Smooth muscle cell (in vitro differentiated cells): ENCODE results near the gene CPLANE2. TPM values are rescaled to one million over a fixed set of nuclear protein-coding genes. Genes with fewer than 3 reads are reported as not detected.

Source experiments
- DNase-seq: peaks from one replicate; lab custom pipeline; 2025; ENCODE audit not compliant: unreplicated experiment; lab: John Stamatoyannopoulos, UW
- H2AFZ ChIP-seq: fragments of 200-600 bp; sonication (generic); 2 replicates; pipeline ENCODE4 v1.6.0; 2016; ENCODE audit warnings: antibody characterized with exemption, low read depth, mild to moderate bottlenecking
- H3F3A ChIP-seq: fragments of 200-600 bp; sonication (generic); 2 replicates; pipeline ENCODE4 v1.6.0; 2017; ENCODE audit warnings: antibody characterized with exemption, low read depth
- H3K27ac ChIP-seq: fragments of 200-600 bp; sonication (generic); 2 replicates; pipeline ENCODE4 v1.5.1; 2016; ENCODE audit warnings: low read depth, mild to moderate bottlenecking
- H3K27me3 ChIP-seq: fragments of 200-600 bp; sonication (generic); 2 replicates; pipeline ENCODE4 v1.6.1; 2016; ENCODE audit warnings: low read depth, mild to moderate bottlenecking
- H3K36me3 ChIP-seq: fragments of 200-600 bp; sonication (generic); 2 replicates; pipeline ENCODE4 v1.5.1; 2016; ENCODE audit warnings: low read depth
- H3K4me1 ChIP-seq: fragments of 200-600 bp; sonication (generic); 2 replicates; pipeline ENCODE4 v1.5.1; 2016; ENCODE audit warnings: low read depth
- H3K4me2 ChIP-seq: fragments of 200-600 bp; sonication (generic); 2 replicates; pipeline ENCODE4 v1.6.0; 2016; ENCODE audit warnings: mild to moderate bottlenecking
- H3K4me3 ChIP-seq: fragments of 200-600 bp; sonication (generic); 2 replicates; pipeline ENCODE4 v1.5.1; 2016; ENCODE audit warnings: mild to moderate bottlenecking
- H3K79me2 ChIP-seq: fragments of 200-600 bp; sonication (generic); 2 replicates; pipeline ENCODE4 v1.6.0; 2016; ENCODE audit warnings: low read depth, mild to moderate bottlenecking
- H3K9ac ChIP-seq: fragments of 200-600 bp; sonication (generic); 2 replicates; pipeline ENCODE4 v1.6.0; 2016; ENCODE audit warnings: low read depth
- H3K9me3 ChIP-seq: fragments of 200-600 bp; sonication (generic); replicated peaks from 2 replicates; pipeline ENCODE4 v1.5.1; 2016; ENCODE audit warnings: low read depth
- H4K20me1 ChIP-seq: fragments of 200-600 bp; sonication (generic); 2 replicates; pipeline ENCODE4 v1.6.0; 2016; ENCODE audit warnings: low read depth
- WGBS: methylation state at CpG from one replicate; pipeline ENCODE4 v1.1.7; 2016; ENCODE audit warnings: low lambda C conversion rate; 5-methylcytosine and 5-hydroxymethylcytosine counted together
- polyA plus RNA-seq: library from polyadenylated mRNA; unstranded; fragments of >200 nt; fragmentation: Nextera tagmentation; extraction: Ambion mirVana; gene quantifications from 2 replicates; pipeline ENCODE4 v1.2.1, GENCODE V29; 2016
- total RNA-seq: library from RNA; depleted of rRNA; stranded (reverse); fragments of >200 nt; gene quantifications from 2 replicates; pipeline ENCODE4 v1.2.3, GENCODE V29; 2014
- TF ChIP-seq, protein P1 (sequence below): fragments of 200-600 bp; sonication (generic); IDR thresholded peaks from 2 replicates; pipeline ENCODE4 v1.5.1; 2017; ENCODE audit warnings: borderline replicate concordance, mild to moderate bottlenecking, antibody characterized with exemption; ENCODE audit not compliant: insufficient read depth, poor library complexity, severe bottlenecking

The CPLANE2 gene
- total and polyA plus RNA-seq, 2 experiments from 2014 or later, result 2.2 to 2.5 TPM

DNA sequence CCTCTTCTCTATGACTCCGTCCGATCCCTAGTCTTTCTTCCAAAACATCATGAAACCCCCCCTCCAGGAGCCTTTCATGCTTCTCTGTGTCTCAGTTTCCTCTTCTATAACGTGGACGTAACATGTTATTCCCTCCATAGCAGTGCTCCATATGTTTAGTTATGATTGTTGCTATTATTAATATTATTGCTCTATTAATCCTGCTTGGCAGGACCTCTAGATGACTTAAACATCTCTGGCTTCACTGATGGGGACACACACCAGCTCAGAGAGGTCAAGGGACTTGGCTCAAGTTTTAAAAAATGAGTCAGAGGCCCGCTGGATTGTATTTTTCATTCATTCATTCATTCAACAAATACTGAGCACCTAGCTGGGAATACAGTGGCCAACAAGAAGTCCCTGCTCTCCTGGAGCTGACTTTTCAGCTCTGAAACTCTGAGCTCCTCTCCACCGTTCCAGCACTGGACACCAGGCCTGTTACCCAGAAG lies 404 bp upstream of the CPLANE2 start:
- no peak for DNase-seq
- peak overlapping the region; percentile 36 for H3K9ac ChIP-seq

DNA sequence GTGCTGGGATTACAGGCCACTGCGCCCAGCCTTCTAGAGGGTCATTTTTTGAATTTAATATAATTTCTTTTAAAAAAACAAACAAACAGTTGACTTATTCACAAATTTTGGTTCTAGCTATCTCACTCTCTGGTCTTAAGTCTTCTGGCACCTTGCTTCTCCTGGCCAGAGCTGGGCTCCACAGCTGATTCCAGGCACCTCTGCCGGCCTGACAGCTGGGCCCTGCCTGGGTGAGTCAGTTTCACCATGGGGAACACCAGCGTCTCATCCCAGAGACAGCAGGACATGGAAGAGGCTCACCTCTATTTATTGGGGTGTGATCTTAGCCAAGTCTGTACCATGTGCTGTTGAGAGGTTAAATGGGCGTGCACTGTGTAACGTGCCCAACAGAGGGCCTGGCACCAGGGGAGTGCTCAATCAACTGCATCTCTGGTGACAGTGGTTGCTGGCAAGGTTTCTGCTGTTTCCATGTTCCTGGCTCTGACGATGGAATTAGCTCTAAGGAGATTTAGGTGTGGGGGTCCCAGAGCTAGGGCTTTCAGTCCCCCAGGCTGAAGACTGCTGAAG lies 956 bp downstream of the CPLANE2 start:
- H3K9ac ChIP-seq, result no peak overlapping the region
- peaks cover 5% of the 10 kb centered on the region for H3K4me1 ChIP-seq
- no peaks in the 10 kb centered on the region for H3K36me3 ChIP-seq
- peak overlapping the region; percentile 89 for H3K4me2 ChIP-seq
- TF ChIP-seq, protein P1, sequence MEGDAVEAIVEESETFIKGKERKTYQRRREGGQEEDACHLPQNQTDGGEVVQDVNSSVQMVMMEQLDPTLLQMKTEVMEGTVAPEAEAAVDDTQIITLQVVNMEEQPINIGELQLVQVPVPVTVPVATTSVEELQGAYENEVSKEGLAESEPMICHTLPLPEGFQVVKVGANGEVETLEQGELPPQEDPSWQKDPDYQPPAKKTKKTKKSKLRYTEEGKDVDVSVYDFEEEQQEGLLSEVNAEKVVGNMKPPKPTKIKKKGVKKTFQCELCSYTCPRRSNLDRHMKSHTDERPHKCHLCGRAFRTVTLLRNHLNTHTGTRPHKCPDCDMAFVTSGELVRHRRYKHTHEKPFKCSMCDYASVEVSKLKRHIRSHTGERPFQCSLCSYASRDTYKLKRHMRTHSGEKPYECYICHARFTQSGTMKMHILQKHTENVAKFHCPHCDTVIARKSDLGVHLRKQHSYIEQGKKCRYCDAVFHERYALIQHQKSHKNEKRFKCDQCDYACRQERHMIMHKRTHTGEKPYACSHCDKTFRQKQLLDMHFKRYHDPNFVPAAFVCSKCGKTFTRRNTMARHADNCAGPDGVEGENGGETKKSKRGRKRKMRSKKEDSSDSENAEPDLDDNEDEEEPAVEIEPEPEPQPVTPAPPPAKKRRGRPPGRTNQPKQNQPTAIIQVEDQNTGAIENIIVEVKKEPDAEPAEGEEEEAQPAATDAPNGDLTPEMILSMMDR, result no peak
- H3K9me3 ChIP-seq, result no peaks in the 10 kb centered on the region
- DNase-seq, result no peak
- 53% methylated on average over 6 of the region's 6 CpGs for WGBS
- H3F3A ChIP-seq, result peaks cover 6% of the 10 kb centered on the region
- H2AFZ ChIP-seq, result no peak overlapping the region
- no peak overlapping the region for H3K27ac ChIP-seq
- no peaks in the 10 kb centered on the region for H3K79me2 ChIP-seq
- no peaks in the 10 kb centered on the region for H3K27me3 ChIP-seq
- no peaks in the 10 kb centered on the region for H4K20me1 ChIP-seq
- peak overlapping the region; percentile 63 for H3K4me3 ChIP-seq

More for the DNA sequence above, 404 bp upstream of the CPLANE2 start:
- Histone ChIP-seq H4K20me1 (no peaks in the 10 kb centered on the region), H2AFZ (peak overlapping the region; percentile 71), H3K27me3 (no peaks in the 10 kb centered on the region), H3K4me1 (peaks cover 5% of the 10 kb centered on the region), H3K4me2 (peak overlapping the region; percentile 89), H3K79me2 (no peaks in the 10 kb centered on the region), H3K4me3 (peak overlapping the region; percentile 63), H3F3A (peaks cover 6% of the 10 kb centered on the region), H3K36me3 (no peaks in the 10 kb centered on the region), H3K27ac (peak overlapping the region; percentile 51), H3K9me3 (no peaks in the 10 kb centered on the region)
- TF ChIP-seq, protein P1, result no peak
- WGBS, result 49% methylated on average over 6 of the region's 6 CpGs

DNA sequence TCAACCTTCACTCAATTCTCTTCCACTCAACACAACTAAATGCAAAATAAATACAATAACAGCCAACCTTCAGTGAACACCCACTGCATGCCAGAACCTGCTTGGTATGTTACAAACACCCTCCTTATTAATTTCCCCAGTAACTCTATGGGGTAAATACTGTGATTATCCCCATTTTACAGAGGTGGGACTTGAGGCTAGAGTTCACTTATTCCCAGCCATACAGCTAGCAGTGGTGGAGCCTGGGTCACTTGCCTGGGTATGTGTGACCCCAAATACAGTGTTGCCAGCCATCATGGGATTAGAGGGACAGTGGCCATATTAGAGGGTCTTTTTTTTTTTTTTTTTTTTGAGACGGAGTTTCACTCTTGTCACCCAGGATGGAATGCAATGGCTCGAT lies 1.6 kb downstream of the CPLANE2 start:
- Histone ChIP-seq H3K79me2 (no peaks in the 10 kb centered on the region), H2AFZ (no peak overlapping the region), H3K9ac (no peak overlapping the region), H3K27me3 (no peaks in the 10 kb centered on the region), H3K36me3 (no peaks in the 10 kb centered on the region), H3K4me1 (peaks cover 5% of the 10 kb centered on the region), H3K9me3 (no peaks in the 10 kb centered on the region), H3K27ac (no peak overlapping the region), H3K4me3 (no peak overlapping the region), H4K20me1 (no peaks in the 10 kb centered on the region), H3K4me2 (no peak overlapping the region), H3F3A (peaks cover 6% of the 10 kb centered on the region)
- TF ChIP-seq, protein P1, result no peak
- 96% methylated on average over 2 of the region's 2 CpGs for WGBS
- no peak for DNase-seq

DNA sequence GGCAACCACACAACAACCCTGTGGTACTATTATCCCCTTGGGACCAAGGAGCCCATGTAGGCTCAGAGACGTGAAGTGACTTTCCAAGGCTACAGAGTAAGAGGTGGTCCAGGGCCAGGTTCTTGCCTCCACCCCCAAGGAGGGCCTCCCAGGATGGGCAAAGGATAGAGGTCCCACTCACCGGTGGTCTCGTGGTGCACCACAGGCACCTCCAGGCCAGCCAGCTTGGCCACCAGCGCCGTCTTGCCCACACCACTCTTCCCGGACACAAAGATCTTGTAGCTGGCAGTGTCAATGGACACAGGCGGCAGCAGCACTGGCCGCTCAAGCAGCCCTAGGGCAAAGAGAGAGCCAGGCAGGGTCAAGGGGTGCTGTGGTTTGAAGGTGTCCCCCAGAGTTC lies 3.6 kb downstream of the CPLANE2 start:
- H3K4me3 ChIP-seq, result no peak overlapping the region
- TF ChIP-seq, protein P1, result no peak
- WGBS, result 98% methylated on average over 8 of the region's 8 CpGs
- no peak overlapping the region for H3K9ac ChIP-seq
- H3K36me3 ChIP-seq, result no peaks in the 10 kb centered on the region
- H4K20me1 ChIP-seq, result no peaks in the 10 kb centered on the region
- H3K9me3 ChIP-seq, result no peaks in the 10 kb centered on the region
- peaks cover 5% of the 10 kb centered on the region for H3K4me1 ChIP-seq
- H2AFZ ChIP-seq, result no peak overlapping the region
- no peak overlapping the region for H3K4me2 ChIP-seq
- H3F3A ChIP-seq, result peaks cover 6% of the 10 kb centered on the region
- no peaks in the 10 kb centered on the region for H3K79me2 ChIP-seq
- H3K27me3 ChIP-seq, result peaks cover 10% of the 10 kb centered on the region
- DNase-seq, result no peak
- H3K27ac ChIP-seq, result no peak overlapping the region
